K562 (cell line): ENCODE data around the gene VWA3B. TPM values are rescaled to one million over a fixed set of nuclear protein-coding genes. Genes with fewer than 3 reads are reported as not detected.
"Not testable (repeated sequence)": the region's sequence is repeated elsewhere in the genome, so short reads cannot be mapped to it uniquely, and the experiment has no call there.

Experiments used
- ATAC-seq: fragments of 200-7000 bp; cut with Tn5 transposase; 3 replicates; pipeline ENCODE4 v1.9.1; 2020; ENCODE audit warnings: moderate library complexity
- BruUV-seq: library from RNA; stranded (reverse); fragments of 400-500 nt; replicated peaks from 2 replicates; lab custom pipeline; 2021; lab: Mats Ljungman, UMichigan
- CTCF ChIA-PET: fragments of 300-600 bp; formaldehyde crosslinking; extraction: SDS; loops from one replicate; lab custom pipeline; 2021; ENCODE audit warnings: low intra/inter-chr PET ratio; lab: Yijun Ruan, JAX
- POLR2A ChIA-PET: fragments of 300-600, 350-650 bp; sonication (Branson Sonifier 250); formaldehyde crosslinking; extraction: SDS; loops from one replicate; lab custom pipeline; 2021; ENCODE audit warnings: antibody characterized with exemption, inconsistent platforms; lab: Yijun Ruan, JAX
- DNase-seq, 4 experiments: peaks; one replicate each; pipeline versions ENCODE4 v3.0.0 to v3.0.0-alpha.2; 2011 to 2018; ENCODE audit warnings: low spot score in 3 of 4, mixed read lengths in 3 of 4; ENCODE audit errors: extremely low read depth in 1 of 4
- FAIRE-seq: peaks from 2 replicates; lab custom pipeline; 2011; peaks lifted over from hg19 to GRCh38; lab: Jason Lieb, UNC
- H2AFZ ChIP-seq: 2 replicates; pipeline ENCODE4 v1.6.0; 2011; ENCODE audit warnings: low read depth, low read length, control low read depth, inconsistent platforms
- H3K27ac ChIP-seq: fragments of 200-600 bp; 3 replicates; pipeline ENCODE4 v1.8.0; 2011; ENCODE audit warnings: low read depth, mild to moderate bottlenecking, control low read depth, inconsistent platforms, low read length, moderate library complexity, mixed read lengths; ENCODE audit errors: extremely low read depth
- H3K27me3 ChIP-seq, 2 experiments: fragments of 300-600 bp in 1 of 2; 2 replicates in 1 of 2; 3 replicates in 1 of 2; pipeline versions ENCODE4 v1.6.0 to v1.8.0; 2011; ENCODE audit warnings: inconsistent platforms in 2 of 2, low read length in 2 of 2, mild to moderate bottlenecking in 1 of 2, mixed read lengths in 1 of 2, moderate library complexity in 1 of 2; ENCODE audit not compliant: control insufficient read depth in 2 of 2, insufficient read depth in 2 of 2
- H3K36me3 ChIP-seq: fragments of 300-600 bp; 3 replicates; pipeline ENCODE4 v1.8.0; 2011; ENCODE audit warnings: mild to moderate bottlenecking, low read length, inconsistent platforms; ENCODE audit not compliant: control insufficient read depth, insufficient read depth
- H3K4me1 ChIP-seq, 2 experiments: fragments of 200-600 bp in 1 of 2; replicated peaks in 1 of 2; 2 replicates in 1 of 2; 3 replicates in 1 of 2; pipeline versions ENCODE4 v1.5.1 to v1.8.0; 2011; ENCODE audit warnings: inconsistent platforms in 2 of 2, low read length in 2 of 2, mild to moderate bottlenecking in 1 of 2, mixed read lengths in 1 of 2, moderate library complexity in 1 of 2; ENCODE audit not compliant: control insufficient read depth in 2 of 2, insufficient read depth in 2 of 2
- H3K4me2 ChIP-seq: 2 replicates; pipeline ENCODE4 v1.6.1; 2011; ENCODE audit warnings: low read length, control low read depth, inconsistent platforms, mixed read lengths; ENCODE audit not compliant: insufficient read depth
- H3K4me3 ChIP-seq: fragments of 200-600 bp; sonication (generic), shearing (Covaris generic); 2 replicates; pipeline ENCODE4 v1.5.1; 2016; ENCODE audit warnings: control low read depth, inconsistent platforms
- H3K79me2 ChIP-seq: fragments of 200-600 bp; 3 replicates; pipeline ENCODE4 v1.8.0; 2011; ENCODE audit warnings: low read length, inconsistent platforms; ENCODE audit not compliant: control insufficient read depth, insufficient read depth
- H3K9ac ChIP-seq, 2 experiments: 2 replicates each; pipeline versions ENCODE4 v1.6.0 to v1.6.1; 2011; ENCODE audit warnings: low read depth in 2 of 2, low read length in 2 of 2, control low read depth in 1 of 2, inconsistent platforms in 1 of 2, mild to moderate bottlenecking in 1 of 2, mixed read lengths in 1 of 2; ENCODE audit not compliant: insufficient read depth in 1 of 2
- H3K9me1 ChIP-seq: one replicate; pipeline ENCODE4 v1.6.0; 2011; ENCODE audit warnings: inconsistent platforms, mild to moderate bottlenecking, low read length, moderate library complexity; ENCODE audit not compliant: control insufficient read depth, insufficient read depth
- H3K9me3 ChIP-seq: replicated peaks from 2 replicates; pipeline ENCODE4 v1.5.1; 2011; ENCODE audit warnings: low read depth, low read length, inconsistent platforms; ENCODE audit not compliant: control insufficient read depth, insufficient read depth
- H4K20me1 ChIP-seq: replicated peaks from 2 replicates; pipeline ENCODE4 v1.6.1; 2011; ENCODE audit warnings: low read length, inconsistent platforms, mixed read lengths; ENCODE audit not compliant: control insufficient read depth, insufficient read depth
- ATF7 ChIP-seq: fragments of 450-650 bp; IDR thresholded peaks from 2 replicates; pipeline ENCODE4 v1.7.1; 2014; ENCODE audit warnings: mild to moderate bottlenecking, moderate library complexity
- HDAC8 ChIP-seq: fragments of 450-650 bp; IDR thresholded peaks from 2 replicates; pipeline ENCODE4 v1.6.1; 2016; ENCODE audit warnings: mild to moderate bottlenecking, missing genetic modification characterization, moderate library complexity, missing compliant biosample characterization
- NR2F6 ChIP-seq: fragments of 450-650 bp; formaldehyde crosslinking; IDR thresholded peaks from 2 replicates; pipeline ENCODE4 v1.4.0; 2020; ENCODE audit warnings: mild to moderate bottlenecking
- TAF15 ChIP-seq: fragments of 200-400 bp; formaldehyde crosslinking; IDR thresholded peaks from 2 replicates; pipeline ENCODE4 v1.6.1; 2017; ENCODE audit warnings: mild to moderate bottlenecking, low read depth, low read length, moderate library complexity
- ZBTB17 ChIP-seq: fragments of 450-650 bp; formaldehyde crosslinking; IDR thresholded peaks from 2 replicates; pipeline ENCODE4 v1.4.0; 2020; ENCODE audit warnings: mild to moderate bottlenecking
- ZNF644 ChIP-seq: fragments of 200-800 bp; sonication (Bioruptor generic); IDR thresholded peaks from 2 replicates; pipeline ENCODE4 v1.6.1; 2016; ENCODE audit warnings: low read depth, missing genetic modification characterization, missing compliant biosample characterization
- WGBS: fragments of 100-300 bp; shearing (Covaris generic); methylation state at CpG from one replicate; pipeline ENCODE4 v1.1.6; 2016; ENCODE audit warnings: low coverage, mixed read lengths; ENCODE audit not compliant: insufficient coverage; ENCODE audit errors: missing lambda C conversion rate; 5-methylcytosine and 5-hydroxymethylcytosine counted together
- in situ Hi-C: fragments of 300-500 bp; cut with MboI; formaldehyde crosslinking; loops from 4 replicates; pipeline ENCODE4 v1.15.0; 2018; ENCODE audit warnings: inconsistent platforms, mixed read lengths
- intact Hi-C: fragments of 100-400 bp; cut with micrococcal nuclease; formaldehyde crosslinking; loops from 2 replicates; pipeline ENCODE4 v1.14.2; 2022
- polyA plus RNA-seq, 8 experiments: library from polyadenylated mRNA; depleted of rRNA in 4 of 8; stranded (reverse) in 5 of 8; unstranded in 3 of 8; fragments of >200 nt; fragmentation: Nextera tagmentation in 2 of 8; fragmentation: Illumina TruSeq in 1 of 8; extraction: Ambion mirVana in 2 of 8; extraction: Trizol in 1 of 8; gene quantifications; 2 replicates each; pipeline versions ENCODE4 v1.2.1 to v1.2.3, GENCODE V29; 2011 to 2014; ENCODE audit warnings: inconsistent platforms in 1 of 8, missing spikeins in 1 of 8
- total RNA-seq, 7 experiments: library from RNA; depleted of rRNA in 6 of 7; stranded (reverse); fragments of >200 nt in 6 of 7; fragmentation: Illumina TruSeq in 2 of 7; extraction: Trizol in 2 of 7; gene quantifications; 2 replicates each; pipeline versions ENCODE4 v1.2.1 to v1.2.3, GENCODE V29; 2011 to 2021; ENCODE audit warnings: low replicate concordance in 1 of 7
- TF ChIP-seq, protein P1 (sequence below): fragments of 250-450 bp; sonication (Bioruptor Pico); IDR thresholded peaks from 2 replicates; pipeline ENCODE4 v1.5.0; 2020; ENCODE audit warnings: mild to moderate bottlenecking
- TF ChIP-seq, protein P2 (sequence below): fragments of 250-450 bp; sonication (Bioruptor Pico); IDR thresholded peaks from 2 replicates; pipeline ENCODE4 v1.8.0; 2022; ENCODE audit warnings: moderate library complexity, mild to moderate bottlenecking, inconsistent platforms
- TF ChIP-seq, protein P3 (sequence below): sonication (generic); formaldehyde crosslinking; IDR thresholded peaks from 2 replicates; pipeline ENCODE4 v1.8.0; 2022; ENCODE audit warnings: missing genetic modification reagents, mild to moderate bottlenecking, moderate library complexity, borderline replicate concordance
- TF ChIP-seq, protein P4 (sequence below): fragments of 450-650 bp; formaldehyde crosslinking; IDR thresholded peaks from 2 replicates; pipeline ENCODE4 v1.4.0; 2022; ENCODE audit warnings: missing genetic modification characterization

The VWA3B gene
- total and polyA plus RNA-seq, 9 of the 15 experiments (the other 6 are each of a cell fraction or from before 2014, with no cell fraction given) = not detected

DNA sequence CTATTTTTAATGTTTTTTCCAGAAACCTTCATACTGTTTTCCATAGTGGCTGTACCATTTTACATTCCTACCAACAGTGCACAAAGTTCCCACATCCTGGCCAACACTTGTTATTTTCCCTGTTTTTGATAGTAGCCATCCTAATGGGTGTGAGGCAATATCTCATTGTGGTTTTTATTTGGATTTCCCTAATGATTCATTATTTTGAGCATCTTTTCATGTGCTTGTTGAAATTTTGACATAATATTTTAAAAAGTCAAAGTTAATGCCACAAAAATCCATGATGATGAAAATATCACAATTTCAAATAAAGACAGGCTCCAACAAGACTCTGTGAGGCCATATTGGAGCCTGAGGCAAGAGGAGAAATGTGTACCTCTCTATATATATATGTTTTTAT, 50.2 kb downstream of the VWA3B start:
- TF ChIP-seq, protein P1, sequence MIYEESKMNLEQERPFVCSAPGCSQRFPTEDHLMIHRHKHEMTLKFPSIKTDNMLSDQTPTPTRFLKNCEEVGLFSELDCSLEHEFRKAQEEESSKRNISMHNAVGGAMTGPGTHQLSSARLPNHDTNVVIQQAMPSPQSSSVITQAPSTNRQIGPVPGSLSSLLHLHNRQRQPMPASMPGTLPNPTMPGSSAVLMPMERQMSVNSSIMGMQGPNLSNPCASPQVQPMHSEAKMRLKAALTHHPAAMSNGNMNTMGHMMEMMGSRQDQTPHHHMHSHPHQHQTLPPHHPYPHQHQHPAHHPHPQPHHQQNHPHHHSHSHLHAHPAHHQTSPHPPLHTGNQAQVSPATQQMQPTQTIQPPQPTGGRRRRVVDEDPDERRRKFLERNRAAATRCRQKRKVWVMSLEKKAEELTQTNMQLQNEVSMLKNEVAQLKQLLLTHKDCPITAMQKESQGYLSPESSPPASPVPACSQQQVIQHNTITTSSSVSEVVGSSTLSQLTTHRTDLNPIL (CRISPR knock-in tag) = no peak
- TF ChIP-seq HDAC8 (tag) = no peak
- TF ChIP-seq TAF15 = no peak
- TF ChIP-seq, protein P2, sequence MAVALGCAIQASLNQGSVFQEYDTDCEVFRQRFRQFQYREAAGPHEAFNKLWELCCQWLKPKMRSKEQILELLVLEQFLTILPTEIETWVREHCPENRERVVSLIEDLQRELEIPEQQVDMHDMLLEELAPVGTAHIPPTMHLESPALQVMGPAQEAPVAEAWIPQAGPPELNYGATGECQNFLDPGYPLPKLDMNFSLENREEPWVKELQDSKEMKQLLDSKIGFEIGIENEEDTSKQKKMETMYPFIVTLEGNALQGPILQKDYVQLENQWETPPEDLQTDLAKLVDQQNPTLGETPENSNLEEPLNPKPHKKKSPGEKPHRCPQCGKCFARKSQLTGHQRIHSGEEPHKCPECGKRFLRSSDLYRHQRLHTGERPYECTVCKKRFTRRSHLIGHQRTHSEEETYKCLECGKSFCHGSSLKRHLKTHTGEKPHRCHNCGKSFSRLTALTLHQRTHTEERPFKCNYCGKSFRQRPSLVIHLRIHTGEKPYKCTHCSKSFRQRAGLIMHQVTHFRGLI (CRISPR knock-in tag) = no peak
- no peak for TF ChIP-seq ZBTB17 (CRISPR knock-in tag)
- TF ChIP-seq, protein P3, sequence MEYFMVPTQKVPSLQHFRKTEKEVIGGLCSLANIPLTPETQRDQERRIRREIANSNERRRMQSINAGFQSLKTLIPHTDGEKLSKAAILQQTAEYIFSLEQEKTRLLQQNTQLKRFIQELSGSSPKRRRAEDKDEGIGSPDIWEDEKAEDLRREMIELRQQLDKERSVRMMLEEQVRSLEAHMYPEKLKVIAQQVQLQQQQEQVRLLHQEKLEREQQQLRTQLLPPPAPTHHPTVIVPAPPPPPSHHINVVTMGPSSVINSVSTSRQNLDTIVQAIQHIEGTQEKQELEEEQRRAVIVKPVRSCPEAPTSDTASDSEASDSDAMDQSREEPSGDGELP = no peak
- TF ChIP-seq NR2F6 (CRISPR knock-in tag) = no peak
- TF ChIP-seq, protein P4, sequence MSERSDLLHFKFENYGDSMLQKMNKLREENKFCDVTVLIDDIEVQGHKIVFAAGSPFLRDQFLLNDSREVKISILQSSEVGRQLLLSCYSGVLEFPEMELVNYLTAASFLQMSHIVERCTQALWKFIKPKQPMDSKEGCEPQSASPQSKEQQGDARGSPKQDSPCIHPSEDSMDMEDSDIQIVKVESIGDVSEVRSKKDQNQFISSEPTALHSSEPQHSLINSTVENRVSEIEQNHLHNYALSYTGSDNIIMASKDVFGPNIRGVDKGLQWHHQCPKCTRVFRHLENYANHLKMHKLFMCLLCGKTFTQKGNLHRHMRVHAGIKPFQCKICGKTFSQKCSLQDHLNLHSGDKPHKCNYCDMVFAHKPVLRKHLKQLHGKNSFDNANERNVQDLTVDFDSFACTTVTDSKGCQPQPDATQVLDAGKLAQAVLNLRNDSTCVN (CRISPR knock-in tag) = no peak
- TF ChIP-seq ZNF644 (tag) = no peak
- TF ChIP-seq ATF7 = no peak
- TF ChIP-seq, all 486 proteins: peak for 0
- Histone ChIP-seq H3K4me3 (no peak overlapping the region), H4K20me1 (no peaks in the 10 kb centered on the region; the same call in 1 of the 2 replicates), H3K4me2 (no peak overlapping the region), H3K27me3 (peaks cover 28 to 35% of the 10 kb centered on the region in 2 experiments), H3K79me2 (no peaks in the 10 kb centered on the region), H3K9ac (no peak overlapping the region), H3K4me1 (peaks cover 0 to 3% of the 10 kb centered on the region in 2 experiments; a peak in 2 of 5 replicates), H3K9me1 (no peaks in the 10 kb centered on the region), H2AFZ (no peak overlapping the region), H3K27ac (no peak overlapping the region), H3K9me3 (no peaks in the 10 kb centered on the region), H3K36me3 (no peaks in the 10 kb centered on the region)
- BruUV-seq = no TSS peak
- intact Hi-C loops = no loop called here
- FAIRE-seq (no peak), ATAC-seq (no peak), DNase-seq (no peak)
- ChIA-PET CTCF (no interaction called here), POLR2A (no interaction called here)
- in situ Hi-C loops = no loop called here

DNA sequence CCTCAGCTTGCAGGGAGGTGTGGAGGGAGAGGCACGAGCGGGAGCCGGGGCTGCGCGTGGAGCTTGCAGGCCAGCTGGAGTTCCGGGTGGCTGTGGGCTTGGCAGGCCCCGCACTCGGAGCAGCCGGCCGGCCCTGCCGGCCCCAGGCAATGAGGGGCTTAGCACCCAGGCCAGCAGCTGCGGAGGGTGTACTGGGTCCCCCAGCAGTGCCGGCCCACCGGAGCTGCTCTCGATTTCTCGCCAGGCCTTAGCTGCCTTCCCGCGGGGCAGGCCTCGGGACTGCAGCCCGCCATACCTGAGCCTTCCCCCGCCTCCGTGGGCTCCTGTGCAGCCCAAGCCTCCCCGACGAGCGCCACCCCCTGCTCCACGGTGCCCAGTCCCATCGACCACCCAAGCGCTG, 52.0 kb downstream of the VWA3B start:
- CTCF ChIA-PET, H3K36me3 ChIP-seq: not testable (repeated sequence)
- H3K27me3 ChIP-seq = peaks cover 14 to 18% of the 10 kb centered on the region in 2 experiments

More for the DNA sequence above, 52.0 kb downstream of the VWA3B start:
- WGBS = 19% methylated on average over 23 of the region's 28 CpGs
- H3K4me2 ChIP-seq, H2AFZ ChIP-seq, H3K9me3 ChIP-seq, in situ Hi-C loops, H3K4me3 ChIP-seq, H3K4me1 ChIP-seq, H3K9me1 ChIP-seq, H3K9ac ChIP-seq, intact Hi-C loops, ATAC-seq, H4K20me1 ChIP-seq, FAIRE-seq, BruUV-seq, H3K27ac ChIP-seq, POLR2A ChIA-PET, DNase-seq, H3K79me2 ChIP-seq: not testable (repeated sequence)
